Measurements from ENCODE around the gene SPEM3.

The SPEM3 gene

GRCh38 chr17:7436556-7437368, 8.1 kb downstream of the SPEM3 start:
- peak; percentile 33 for TF ChIP-seq CTCF (IDR thresholded peaks at IDR 0.05; ENCODE audit: low read length, missing control alignments)
- peak; percentile 78 for DNase-seq (ENCODE audit: low read depth)
- peak overlapping the region; percentile 25 for H3K4me3 ChIP-seq (replicated peaks; ENCODE audit: low read depth, low read length)

GRCh38 chr17:7437369-7437863, 8.8 kb downstream of the SPEM3 start:
- no peak for DNase-seq (ENCODE audit: low read depth)
- no peak for TF ChIP-seq CTCF (IDR thresholded peaks at IDR 0.05; ENCODE audit: low read length, missing control alignments)

GRCh38 chr17:7437950-7438614, 9.4 kb downstream of the SPEM3 start:
- no peak for DNase-seq (ENCODE audit: low read depth)
- TF ChIP-seq CTCF (IDR thresholded peaks at IDR 0.05; ENCODE audit: low read length, missing control alignments) = no peak
- peak overlapping the region; percentile 10 for H3K4me3 ChIP-seq (replicated peaks; ENCODE audit: low read depth, low read length)

More at GRCh38 chr17:7437369-7437863, 8.8 kb downstream of the SPEM3 start:
- H3K4me3 ChIP-seq (replicated peaks; ENCODE audit: low read depth, low read length) = peak overlapping the region; percentile 24

GRCh38 chr17:7438656-7439460, 10.2 kb downstream of the SPEM3 start:
- no peak for DNase-seq (ENCODE audit: low read depth)
- H3K4me3 ChIP-seq (replicated peaks; ENCODE audit: low read depth, low read length) = no peak overlapping the region
- TF ChIP-seq CTCF (IDR thresholded peaks at IDR 0.05; ENCODE audit: low read length, missing control alignments) = no peak

- H3K4me3 ChIP-seq (replicated peaks; ENCODE audit: low read depth, low read length) = peak within 1 kb of the TSS; percentile 44
Observed at GRCh38 chr17:7439462-7440112, 10.9 kb downstream of the SPEM3 start, which contains the start of gene FGF11. TSS of gene FGF11 (plus strand) at chr17:7439512. CDS start at chr17:7439621, 109 bp downstream.

More at GRCh38 chr17:7439462-7440112, 10.9 kb downstream of the SPEM3 start, which contains the start of gene FGF11:
- DNase-seq (ENCODE audit: low read depth) = no peak
- TF ChIP-seq CTCF (IDR thresholded peaks at IDR 0.05; ENCODE audit: low read length, missing control alignments) = no peak

Data from fibroblast of pulmonary artery (primary cell).